ENCODE data around the gene TMEM44. TPM values are rescaled to one million over a fixed set of nuclear protein-coding genes. Genes with fewer than 3 reads are reported as not detected.

The TMEM44 gene
- total RNA-seq, 1 experiment from 2014 or later = 13.7 TPM

GRCh38 chr3:194608981-194609380, 24.2 kb downstream of the TMEM44 start (continued):
- TF ChIP-seq AR (CRISPR knock-in tag; IDR thresholded peaks at IDR 0.05) (no peak), SOX15 (CRISPR knock-in tag; IDR thresholded peaks at IDR 0.05) (no peak)

GRCh38 chr3:194607592-194608389, 25.4 kb downstream of the TMEM44 start:
- peaks cover 7% of the 10 kb centered on the region; the same call in 1 of the 2 replicates for H3K4me1 Mint-ChIP-seq
- H3K36me3 Mint-ChIP-seq = peaks cover 13% of the 10 kb centered on the region; the same call in 1 of the 2 replicates

More at GRCh38 chr3:194607592-194608389, 25.4 kb downstream of the TMEM44 start:
- peak; percentile 18; the same call in 1 of the 2 replicates for ATAC-seq
- no peak overlapping the region for H3K27ac Mint-ChIP-seq
- ChIA-PET POLR2A (interaction anchor here (0.5 kb wide), 1 partner anchor 37 kb away, joined by 3 read pairs; no protein-coding TSS in a partner anchor), CTCF (interaction anchor here (0.9 to 1.5 kb wide), 3 partner anchors 14 to 63 kb away, joined by 3 to 7 read pairs (median 4); no protein-coding TSS in a partner anchor)
- no peak for DNase-seq (ENCODE audit: low spot score)
- H3K4me3 Mint-ChIP-seq = no peak overlapping the region
- no peaks in the 10 kb centered on the region; the same call in 1 of the 2 replicates for H3K27me3 Mint-ChIP-seq (ENCODE audit: low read depth)
- no peak for TF ChIP-seq ESRRA (CRISPR knock-in tag; IDR thresholded peaks at IDR 0.05; ENCODE audit: borderline replicate concordance)
- TF ChIP-seq ATF3 (CRISPR knock-in tag; conservative IDR thresholded peaks at IDR 0.05) = no peak
- TF ChIP-seq FOXP1 (CRISPR knock-in tag; IDR thresholded peaks at IDR 0.05; ENCODE audit: borderline replicate concordance) = no peak
- TF ChIP-seq ZNF263 (CRISPR knock-in tag; IDR thresholded peaks at IDR 0.05; ENCODE audit: low read depth) = no peak
- no peak for TF ChIP-seq MYBL2 (CRISPR knock-in tag; IDR thresholded peaks at IDR 0.05)
- no peak for TF ChIP-seq ARID4B (CRISPR knock-in tag; IDR thresholded peaks at IDR 0.05; ENCODE audit: borderline replicate concordance)
- no peak for TF ChIP-seq AR (CRISPR knock-in tag; IDR thresholded peaks at IDR 0.05)
- TF ChIP-seq STAT6 (CRISPR knock-in tag; conservative IDR thresholded peaks at IDR 0.05; ENCODE audit: low read depth) = no peak
- TF ChIP-seq SP1 (CRISPR knock-in tag; conservative IDR thresholded peaks at IDR 0.05) = no peak
- no peak for TF ChIP-seq ERG (CRISPR knock-in tag; IDR thresholded peaks at IDR 0.05)
- no peak for TF ChIP-seq NR1H2 (CRISPR knock-in tag; IDR thresholded peaks at IDR 0.05)
- no peak for TF ChIP-seq GRHL2 (CRISPR knock-in tag; IDR thresholded peaks at IDR 0.05; ENCODE audit: insufficient replicate concordance, severe bottlenecking)
- no peak for TF ChIP-seq PREB (CRISPR knock-in tag; IDR thresholded peaks at IDR 0.05; ENCODE audit: borderline replicate concordance)
- TF ChIP-seq NR2C2 (CRISPR knock-in tag; IDR thresholded peaks at IDR 0.05) = no peak
- no peak for TF ChIP-seq ZNF232 (CRISPR knock-in tag; IDR thresholded peaks at IDR 0.05)
- 0 out of 2 replicates have a peak, but pooled peaks cover 7% of the 10 kb centered on the region for H3K9me3 Mint-ChIP-seq

All from WTC11 (cell line).